Large intestine (tissue), 3 donors: ENCODE data around the gene RBM15B. TPM values are rescaled to one million over a fixed set of nuclear protein-coding genes. Genes with fewer than 3 reads are reported as not detected.

Source experiments
- DNase-seq, 2 donors: peaks; one replicate each; pipeline versions ENCODE4 v3.0.0 to v3.0.0-alpha.2; 2013
- H3K27ac ChIP-seq: one replicate; pipeline ENCODE4 v1.5.1; 2013; ENCODE audit warnings: low read length
- H3K27me3 ChIP-seq: 2 replicates; pipeline ENCODE4 v1.6.1; 2013; ENCODE audit warnings: low read length; ENCODE audit not compliant: control insufficient read depth, insufficient read depth
- H3K36me3 ChIP-seq: 2 replicates; pipeline ENCODE4 v1.6.1; 2013; ENCODE audit warnings: low read length; ENCODE audit not compliant: control insufficient read depth, insufficient read depth
- H3K4me1 ChIP-seq: one replicate; pipeline ENCODE4 v1.6.1; 2013; ENCODE audit warnings: low read length; ENCODE audit not compliant: control insufficient read depth, insufficient read depth
- H3K4me3 ChIP-seq: one replicate; pipeline ENCODE4 v1.5.1; 2013; ENCODE audit warnings: low read length
- H3K9me3 ChIP-seq: one replicate; pipeline ENCODE4 v1.6.1; 2013; ENCODE audit warnings: mild to moderate bottlenecking, low read depth, low read length, moderate library complexity; ENCODE audit not compliant: control insufficient read depth
- WGBS: methylation state at CpG from one replicate; pipeline ENCODE4 v1.1.5; 2013; ENCODE audit warnings: low lambda C conversion rate; ENCODE audit not compliant: insufficient coverage; 5-methylcytosine and 5-hydroxymethylcytosine counted together
- polyA plus RNA-seq: library from polyadenylated mRNA; unstranded; fragments of 120-200 nt; gene quantifications from one replicate; pipeline ENCODE4 v1.2.1, GENCODE V29; 2013

RBM15B gene
- polyA plus RNA-seq, 1 donor: 23.5 TPM

GRCh38 chr3:51375136-51375535, 15.9 kb upstream of the RBM15B start:
- H3K4me1 ChIP-seq: no peaks in the 10 kb centered on the region

GRCh38 chr3:51375571-51375970, 15.5 kb upstream of the RBM15B start:
- H3K9me3 ChIP-seq: no peaks in the 10 kb centered on the region

More at GRCh38 chr3:51375136-51375535, 15.9 kb upstream of the RBM15B start:
- Histone ChIP-seq H3K27me3 (peaks cover 2% of the 10 kb centered on the region), H3K27ac (no peak overlapping the region), H3K9me3 (no peaks in the 10 kb centered on the region), H3K4me3 (no peak overlapping the region), H3K36me3 (no peaks in the 10 kb centered on the region)
- no peak for DNase-seq

GRCh38 chr3:51378065-51378464, 13.0 kb upstream of the RBM15B start:
- no peak overlapping the region for H3K4me3 ChIP-seq
- no peaks in the 10 kb centered on the region for H3K9me3 ChIP-seq
- H3K27ac ChIP-seq: no peak overlapping the region
- WGBS: no CpG with 5 or more reads among the region's 5 CpGs
- DNase-seq: no peak
- H3K36me3 ChIP-seq: no peaks in the 10 kb centered on the region
- H3K4me1 ChIP-seq: peaks cover 2% of the 10 kb centered on the region
- H3K27me3 ChIP-seq: peaks cover 2% of the 10 kb centered on the region

More at GRCh38 chr3:51375571-51375970, 15.5 kb upstream of the RBM15B start:
- Histone ChIP-seq H3K36me3 (no peaks in the 10 kb centered on the region), H3K27me3 (peaks cover 2% of the 10 kb centered on the region), H3K4me3 (no peak overlapping the region), H3K4me1 (peaks cover under 1% of the 10 kb centered on the region), H3K27ac (no peak overlapping the region)
- 90% methylated on average over 4 of the region's 8 CpGs for WGBS
- DNase-seq: no peak

DNA sequence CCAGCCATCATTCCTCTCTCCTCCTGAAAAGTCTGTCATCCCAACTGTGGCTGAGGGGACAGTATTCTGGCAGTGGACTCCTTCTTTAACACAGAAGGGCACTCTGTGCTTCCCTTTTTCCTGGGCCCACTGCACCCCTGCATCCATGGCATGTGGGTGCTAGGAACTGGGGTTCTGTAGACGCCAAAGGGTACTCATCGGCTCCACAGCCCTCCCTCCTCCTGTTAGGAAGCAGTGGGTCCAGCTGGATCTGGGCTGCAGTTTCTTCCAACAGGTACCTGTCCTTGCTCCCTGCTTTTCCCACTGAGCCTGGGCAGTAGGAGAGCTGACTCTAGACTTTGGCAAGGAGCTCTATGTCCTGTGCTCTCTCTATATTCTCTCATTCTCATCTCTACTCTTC, 12.4 kb upstream of the RBM15B start:
- Histone ChIP-seq H3K4me1 (peaks cover 8% of the 10 kb centered on the region), H3K36me3 (no peaks in the 10 kb centered on the region), H3K27ac (no peak overlapping the region), H3K9me3 (no peaks in the 10 kb centered on the region), H3K4me3 (no peak overlapping the region), H3K27me3 (no peaks in the 10 kb centered on the region)
- no CpG with 5 or more reads among the region's 2 CpGs for WGBS
- no peak for DNase-seq

DNA sequence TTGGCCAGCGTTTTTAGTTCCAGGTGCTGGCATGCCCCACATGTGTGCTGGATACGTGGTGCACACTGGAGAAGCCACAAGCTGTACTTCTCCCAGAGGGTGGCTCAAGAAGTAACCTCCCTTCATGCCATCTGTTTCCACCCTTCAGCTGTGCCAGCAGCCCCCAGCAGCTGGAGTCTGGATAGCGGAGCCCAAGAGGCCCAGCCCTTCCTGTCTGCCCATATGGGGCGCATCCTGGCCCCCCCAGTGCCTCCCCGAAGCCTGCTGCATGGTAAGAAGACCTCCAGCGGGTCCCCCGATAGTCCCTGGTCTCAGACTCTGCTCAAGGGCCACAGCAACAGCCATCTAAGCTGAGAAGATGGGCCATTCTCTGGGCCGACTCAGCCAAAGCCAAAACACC, 11.8 kb upstream of the RBM15B start:
- no peak for DNase-seq
- Histone ChIP-seq H3K9me3 (no peaks in the 10 kb centered on the region), H3K4me1 (peaks cover 9% of the 10 kb centered on the region), H3K4me3 (no peak overlapping the region), H3K36me3 (no peaks in the 10 kb centered on the region), H3K27me3 (no peaks in the 10 kb centered on the region), H3K27ac (no peak overlapping the region)
- no CpG with 5 or more reads among the region's 8 CpGs for WGBS

DNA sequence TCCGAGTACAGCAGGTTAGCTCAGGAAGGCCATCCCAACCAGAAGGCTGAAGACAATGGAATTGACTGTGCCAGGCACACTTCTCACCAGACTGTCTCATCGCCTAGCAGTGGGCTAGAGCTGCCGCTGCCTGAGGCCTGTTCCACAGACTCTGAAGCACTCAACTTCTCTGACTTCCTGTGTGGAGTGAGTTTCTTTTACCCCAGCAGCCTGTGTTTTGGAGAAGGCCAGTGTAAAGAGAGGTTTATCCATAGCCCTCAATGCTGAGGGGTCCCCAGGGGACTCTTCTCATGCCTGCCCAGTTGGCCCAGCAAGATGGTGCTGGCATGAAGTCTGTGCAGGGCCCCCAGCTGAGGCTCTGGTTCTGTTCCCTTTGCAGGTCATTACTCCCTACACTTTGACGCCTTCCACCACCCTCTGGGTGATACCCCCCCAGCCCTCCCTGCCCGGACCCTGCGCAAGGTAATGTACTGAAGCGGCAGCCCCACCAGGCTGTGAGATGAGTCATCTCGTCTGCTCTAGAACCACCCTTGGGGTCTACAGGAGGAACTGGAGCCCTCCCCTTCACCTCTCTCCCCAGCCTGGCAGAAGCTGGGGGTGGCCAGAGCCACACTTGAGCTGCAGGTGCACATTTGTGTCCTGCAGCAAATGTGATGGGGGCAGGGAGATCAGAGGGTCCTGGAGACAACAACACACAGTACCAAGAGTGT, 11.2 kb upstream of the RBM15B start:
- H3K4me1 ChIP-seq: peaks cover 9% of the 10 kb centered on the region
- no peak overlapping the region for H3K27ac ChIP-seq
- H3K9me3 ChIP-seq: no peaks in the 10 kb centered on the region
- H3K36me3 ChIP-seq: no peaks in the 10 kb centered on the region
- DNase-seq: no peak
- no peaks in the 10 kb centered on the region for H3K27me3 ChIP-seq
- WGBS: no CpG with 5 or more reads among the region's 8 CpGs
- no peak overlapping the region for H3K4me3 ChIP-seq

DNA sequence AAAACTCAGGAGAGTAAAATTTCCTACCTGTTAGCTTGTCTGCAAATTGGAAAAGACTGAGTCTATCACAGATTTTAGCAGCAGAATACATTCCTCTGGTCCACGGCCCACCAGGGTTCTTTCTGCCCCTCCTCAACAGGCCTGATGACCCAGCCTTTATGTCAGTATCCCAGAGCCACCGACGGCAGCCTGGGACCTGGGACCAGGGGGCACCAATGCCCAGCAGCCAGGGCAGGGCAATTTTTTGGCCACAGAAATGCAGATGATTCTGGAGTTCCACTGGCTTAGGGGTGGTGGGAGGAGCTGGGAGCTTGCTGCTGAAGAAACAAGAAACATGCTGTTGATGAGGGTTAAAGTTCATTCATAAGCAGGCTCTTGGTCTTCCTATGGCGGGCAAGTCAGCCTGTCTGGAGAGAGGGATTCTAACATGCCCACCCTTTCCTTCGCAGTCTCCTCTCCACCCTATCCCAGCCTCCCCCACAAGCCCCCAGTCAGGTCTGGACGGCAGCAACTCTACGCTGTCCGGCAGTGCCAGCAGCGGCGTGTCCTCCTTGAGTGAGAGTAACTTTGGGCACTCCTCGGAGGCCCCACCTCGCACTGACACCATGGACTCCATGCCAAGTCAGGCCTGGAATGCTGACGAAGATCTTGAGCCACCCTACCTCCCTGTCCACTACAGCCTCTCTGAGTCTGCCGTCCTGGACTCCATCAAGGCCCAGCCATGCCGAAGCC, 10.3 kb upstream of the RBM15B start:
- no peaks in the 10 kb centered on the region for H3K36me3 ChIP-seq
- H3K4me1 ChIP-seq: peaks cover 9% of the 10 kb centered on the region
- H3K4me3 ChIP-seq: no peak overlapping the region
- DNase-seq: no peak
- H3K27me3 ChIP-seq: no peaks in the 10 kb centered on the region
- H3K27ac ChIP-seq: no peak overlapping the region
- WGBS: no CpG with 5 or more reads among the region's 15 CpGs
- H3K9me3 ChIP-seq: no peaks in the 10 kb centered on the region

- no CpG with 5 or more reads among the region's 18 CpGs for WGBS
- Histone ChIP-seq H3K4me1 (peaks cover 10% of the 10 kb centered on the region), H3K27ac (no peak overlapping the region), H3K27me3 (no peaks in the 10 kb centered on the region), H3K4me3 (no peak overlapping the region), H3K9me3 (no peaks in the 10 kb centered on the region), H3K36me3 (no peaks in the 10 kb centered on the region)
- DNase-seq: no peak
Observed at GRCh38 chr3:51381333-51381705, 9.8 kb upstream of the RBM15B start.

- WGBS: 60% methylated on average over 1 of the region's 4 CpGs
- no peak overlapping the region for H3K4me3 ChIP-seq
- no peak for DNase-seq
Observed at GRCh38 chr3:51382076-51382745, 8.9 kb upstream of the RBM15B start.

GRCh38 chr3:51382947-51383578, 8.0 kb upstream of the RBM15B start:
- DNase-seq: no peak
- no peak overlapping the region for H3K27ac ChIP-seq
- WGBS: no CpG with 5 or more reads among the region's 3 CpGs
- peaks cover 13% of the 10 kb centered on the region for H3K36me3 ChIP-seq
- H3K9me3 ChIP-seq: no peaks in the 10 kb centered on the region
- no peak overlapping the region for H3K4me3 ChIP-seq
- no peaks in the 10 kb centered on the region for H3K27me3 ChIP-seq
- peaks cover 26% of the 10 kb centered on the region for H3K4me1 ChIP-seq

More at GRCh38 chr3:51382076-51382745, 8.9 kb upstream of the RBM15B start:
- Histone ChIP-seq H3K4me1 (peaks cover 18% of the 10 kb centered on the region), H3K9me3 (no peaks in the 10 kb centered on the region), H3K27me3 (no peaks in the 10 kb centered on the region), H3K36me3 (peaks cover 5% of the 10 kb centered on the region), H3K27ac (no peak overlapping the region)
